Activated T-helper 1 cell treated with Interleukin-2 at 50 U/mL for 16 hours (primary cell): ENCODE measurements around the gene POLA1.
"Not testable (repeated sequence)": the region's sequence is repeated elsewhere in the genome, so short reads cannot be mapped to it uniquely, and the experiment has no call there.

Experiments
- DNase-seq: peaks from one replicate; pipeline ENCODE4 v3.0.0-alpha.2; 2020; ENCODE audit warnings: low read depth

Gene POLA1

GRCh38 chrX:24693453-24694202, at the start of gene POLA1:
Gene POLA1, plus strand, starts transcription at chrX:24693918. Its CDS starts 44 bp downstream, at chrX:24693962.
- peak; percentile 42 for DNase-seq

- no peak for DNase-seq
These were observed 47.7 kb upstream of the POLA1 start for GRCh38 chrX:24646006-24646405.

- DNase-seq = no peak
These were observed 47.0 kb upstream of the POLA1 start for GRCh38 chrX:24646745-24647182.

GRCh38 chrX:24647257-24648058, 46.3 kb upstream of the POLA1 start, which contains the start of gene PCYT1B:
Gene PCYT1B, minus strand, starts transcription at chrX:24647347. Its CDS starts 242 bp downstream, at chrX:24647105.
- DNase-seq = peak; percentile 17

GRCh38 chrX:24648495-24648894, 45.2 kb upstream of the POLA1 start:
- no peak for DNase-seq

GRCh38 chrX:24651783-24652182, 41.9 kb upstream of the POLA1 start:
- no peak for DNase-seq

- not testable (repeated sequence) for DNase-seq
These were observed 38.0 kb upstream of the POLA1 start for GRCh38 chrX:24655679-24656078.

GRCh38 chrX:24657671-24658386, 35.9 kb upstream of the POLA1 start:
- no peak for DNase-seq

GRCh38 chrX:24658421-24658820, 35.3 kb upstream of the POLA1 start:
- DNase-seq = no peak

- DNase-seq = no peak
These were observed 34.6 kb upstream of the POLA1 start for GRCh38 chrX:24659106-24659505.

GRCh38 chrX:24659646-24660045, 34.1 kb upstream of the POLA1 start:
- no peak for DNase-seq

- no peak for DNase-seq
These were observed 32.4 kb upstream of the POLA1 start for GRCh38 chrX:24661292-24661691.

GRCh38 chrX:24662352-24662751, 31.4 kb upstream of the POLA1 start:
- no peak for DNase-seq

GRCh38 chrX:24668111-24668510, 25.6 kb upstream of the POLA1 start:
- DNase-seq = no peak

GRCh38 chrX:24672701-24673190, 21.0 kb upstream of the POLA1 start:
- DNase-seq = no peak

- no peak for DNase-seq
These were observed 20.3 kb upstream of the POLA1 start for GRCh38 chrX:24673424-24673823.

GRCh38 chrX:24676403-24677024, 17.2 kb upstream of the POLA1 start:
- DNase-seq = no peak

- DNase-seq = no peak
These were observed 10.8 kb upstream of the POLA1 start for GRCh38 chrX:24682739-24683432.

- no peak for DNase-seq
These were observed 9.7 kb upstream of the POLA1 start for GRCh38 chrX:24684048-24684447.

GRCh38 chrX:24692305-24692704, 1.4 kb upstream of the POLA1 start:
- no peak for DNase-seq

GRCh38 chrX:24694825-24695224, 1.1 kb downstream of the POLA1 start:
- DNase-seq = no peak
